GM23338 (cell line): ENCODE results near the gene H1-8. TPM values are rescaled to one million over a fixed set of nuclear protein-coding genes. Genes with fewer than 3 reads are reported as not detected.

Source experiments
- ATAC-seq: fragments of 200-7000 bp; cut with Tn5 transposase; 3 replicates; pipeline ENCODE4 v1.9.1; 2020
- DNase-seq: peaks from one replicate; pipeline ENCODE4 v3.0.0-alpha.2; 2015; ENCODE audit warnings: low spot score
- H2AFZ ChIP-seq: fragments of 200-600 bp; sonication (generic); 2 replicates; pipeline ENCODE4 v1.8.0; 2016; ENCODE audit warnings: antibody characterized with exemption, mild to moderate bottlenecking, moderate library complexity
- H3F3A ChIP-seq: fragments of 200-600 bp; sonication (generic); replicated peaks from 2 replicates; pipeline ENCODE4 v1.8.0; 2017; ENCODE audit warnings: antibody characterized with exemption, mixed run types, low read depth
- H3K27ac ChIP-seq: fragments of 200-600 bp; sonication (generic); 2 replicates; pipeline ENCODE4 v1.6.1; 2016; ENCODE audit warnings: low read depth
- H3K27me3 ChIP-seq: fragments of 200-600 bp; sonication (generic); 2 replicates; pipeline ENCODE4 v1.8.0; 2016; ENCODE audit warnings: mild to moderate bottlenecking, mixed run types, moderate library complexity; ENCODE audit not compliant: insufficient read depth
- H3K36me3 ChIP-seq: fragments of 200-600 bp; sonication (generic); 2 replicates; pipeline ENCODE4 v1.8.0; 2016; ENCODE audit warnings: mild to moderate bottlenecking; ENCODE audit not compliant: insufficient read depth
- H3K4me1 ChIP-seq: fragments of 200-600 bp; sonication (generic); 2 replicates; pipeline ENCODE4 v1.8.0; 2016; ENCODE audit warnings: mild to moderate bottlenecking, moderate library complexity; ENCODE audit not compliant: insufficient read depth
- H3K4me2 ChIP-seq: fragments of 200-600 bp; sonication (generic); 2 replicates; pipeline ENCODE4 v1.7.1; 2017; ENCODE audit warnings: mixed run types
- H3K4me3 ChIP-seq: fragments of 200-600 bp; sonication (generic); 2 replicates; pipeline ENCODE4 v1.6.1; 2016; ENCODE audit warnings: mixed run types
- H3K79me2 ChIP-seq: fragments of 200-600 bp; sonication (generic); replicated peaks from 2 replicates; pipeline ENCODE4 v1.8.0; 2017; ENCODE audit warnings: mild to moderate bottlenecking; ENCODE audit not compliant: insufficient read depth
- H3K9me2 ChIP-seq: fragments of 200-600 bp; sonication (generic); 2 replicates; pipeline ENCODE4 v1.8.0; 2017; ENCODE audit not compliant: insufficient read depth
- H4K20me1 ChIP-seq: fragments of 200-600 bp; sonication (generic); replicated peaks from 2 replicates; pipeline ENCODE4 v1.8.0; 2017; ENCODE audit warnings: mild to moderate bottlenecking; ENCODE audit not compliant: insufficient read depth
- H3K27ac Mint-ChIP-seq: 2 replicates; pipeline ENCODE4 v1.8.0; 2020; ENCODE audit warnings: inconsistent platforms, mild to moderate bottlenecking, moderate library complexity, mixed read lengths
- H3K27me3 Mint-ChIP-seq: 3 replicates; pipeline ENCODE4 v1.8.0; 2022; ENCODE audit warnings: low read depth, mild to moderate bottlenecking, moderate library complexity, mixed read lengths, inconsistent platforms; ENCODE audit not compliant: insufficient read depth, poor library complexity
- H3K36me3 Mint-ChIP-seq: 3 replicates; pipeline ENCODE4 v1.8.0; 2021; ENCODE audit warnings: low read depth, mild to moderate bottlenecking, inconsistent platforms, moderate library complexity, mixed read lengths
- H3K4me1 Mint-ChIP-seq: 3 replicates; pipeline ENCODE4 v1.8.0; 2020; ENCODE audit warnings: mild to moderate bottlenecking, inconsistent platforms, mixed read lengths
- H3K4me3 Mint-ChIP-seq: 3 replicates; pipeline ENCODE4 v1.8.0; 2021; ENCODE audit warnings: moderate library complexity, mild to moderate bottlenecking, inconsistent platforms, mixed read lengths
- H3K9me3 Mint-ChIP-seq: 3 replicates; pipeline ENCODE4 v1.8.0; 2020; ENCODE audit warnings: moderate library complexity, mild to moderate bottlenecking, inconsistent platforms, mixed read lengths
- CREB1 ChIP-seq: fragments of 250-450 bp; sonication (Bioruptor Pico); IDR thresholded peaks from 2 replicates; pipeline ENCODE4 v1.5.0; 2020; ENCODE audit warnings: low read depth, mild to moderate bottlenecking, moderate library complexity
- ETS1 ChIP-seq: IDR thresholded peaks from 2 replicates; pipeline ENCODE4 v1.6.1; 2016; ENCODE audit warnings: antibody characterized with exemption
- EZH2 ChIP-seq: fragments of 200-600 bp; sonication (generic); IDR thresholded peaks from one replicate; pipeline ENCODE4 v1.8.0; 2017; ENCODE audit warnings: antibody characterized with exemption, mild to moderate bottlenecking, low read depth; ENCODE audit not compliant: unreplicated experiment
- EZH2phosphoT487 ChIP-seq: fragments of 200-600 bp; sonication (generic); IDR thresholded peaks from one replicate; pipeline ENCODE4 v1.8.1; 2018; ENCODE audit warnings: antibody characterized with exemption; ENCODE audit not compliant: unreplicated experiment
- JUNB ChIP-seq: IDR thresholded peaks from one replicate; pipeline ENCODE4 v1.6.1; 2016; ENCODE audit warnings: antibody characterized with exemption; ENCODE audit not compliant: unreplicated experiment
- NANOG ChIP-seq: IDR thresholded peaks from 2 replicates; pipeline ENCODE4 v1.6.1; 2016; ENCODE audit warnings: antibody characterized with exemption, borderline replicate concordance
- POLR2AphosphoS5 ChIP-seq: IDR thresholded peaks from 2 replicates; pipeline ENCODE4 v1.6.1; 2016; ENCODE audit warnings: antibody characterized with exemption, low read depth
- REST ChIP-seq: IDR thresholded peaks from one replicate; pipeline ENCODE4 v1.6.1; 2018; ENCODE audit warnings: antibody characterized with exemption; ENCODE audit not compliant: unreplicated experiment
- STAT1 ChIP-seq: IDR thresholded peaks from one replicate; pipeline ENCODE4 v1.6.1; 2016; ENCODE audit warnings: antibody characterized with exemption; ENCODE audit not compliant: unreplicated experiment
- ZNF114 ChIP-seq: fragments of 250-450 bp; sonication (Bioruptor Pico); IDR thresholded peaks from 2 replicates; pipeline ENCODE4 v1.5.0; 2020; ENCODE audit warnings: mild to moderate bottlenecking, moderate library complexity
- ZNF331 ChIP-seq: fragments of 250-450 bp; sonication (Bioruptor Pico); IDR thresholded peaks from 2 replicates; pipeline ENCODE4 v1.5.0; 2020; ENCODE audit warnings: low read depth, mild to moderate bottlenecking, moderate library complexity
- ZNF462 ChIP-seq: fragments of 250-450 bp; sonication (Bioruptor Pico); IDR thresholded peaks from 2 replicates; pipeline ENCODE4 v1.5.0; 2020; ENCODE audit warnings: mild to moderate bottlenecking, moderate library complexity
- polyA plus RNA-seq: library from polyadenylated mRNA; unstranded; fragments of >200 nt; fragmentation: Nextera tagmentation; extraction: Ambion mirVana; gene quantifications from 2 replicates; pipeline ENCODE4 v1.2.1, GENCODE V29; 2016
- total RNA-seq: library from RNA; depleted of rRNA; stranded (reverse); fragments of >200 nt; shearing (Covaris generic); gene quantifications from 2 replicates; pipeline ENCODE4 v1.2.3, GENCODE V29; 2014
- TF ChIP-seq, protein P1 (sequence below), 2 experiments: fragments of 200-600 bp in 1 of 2; sonication (generic) in 1 of 2; conservative IDR thresholded peaks; 2 replicates each; pipeline versions ENCODE4 v1.5.1 to v1.6.1; 2016 to 2017; ENCODE audit warnings: antibody characterized with exemption in 2 of 2, low read depth in 2 of 2, mild to moderate bottlenecking in 2 of 2, moderate library complexity in 1 of 2

Gene H1-8
- total and polyA plus RNA-seq, 2 experiments from 2014 or later, result not detected

DNA sequence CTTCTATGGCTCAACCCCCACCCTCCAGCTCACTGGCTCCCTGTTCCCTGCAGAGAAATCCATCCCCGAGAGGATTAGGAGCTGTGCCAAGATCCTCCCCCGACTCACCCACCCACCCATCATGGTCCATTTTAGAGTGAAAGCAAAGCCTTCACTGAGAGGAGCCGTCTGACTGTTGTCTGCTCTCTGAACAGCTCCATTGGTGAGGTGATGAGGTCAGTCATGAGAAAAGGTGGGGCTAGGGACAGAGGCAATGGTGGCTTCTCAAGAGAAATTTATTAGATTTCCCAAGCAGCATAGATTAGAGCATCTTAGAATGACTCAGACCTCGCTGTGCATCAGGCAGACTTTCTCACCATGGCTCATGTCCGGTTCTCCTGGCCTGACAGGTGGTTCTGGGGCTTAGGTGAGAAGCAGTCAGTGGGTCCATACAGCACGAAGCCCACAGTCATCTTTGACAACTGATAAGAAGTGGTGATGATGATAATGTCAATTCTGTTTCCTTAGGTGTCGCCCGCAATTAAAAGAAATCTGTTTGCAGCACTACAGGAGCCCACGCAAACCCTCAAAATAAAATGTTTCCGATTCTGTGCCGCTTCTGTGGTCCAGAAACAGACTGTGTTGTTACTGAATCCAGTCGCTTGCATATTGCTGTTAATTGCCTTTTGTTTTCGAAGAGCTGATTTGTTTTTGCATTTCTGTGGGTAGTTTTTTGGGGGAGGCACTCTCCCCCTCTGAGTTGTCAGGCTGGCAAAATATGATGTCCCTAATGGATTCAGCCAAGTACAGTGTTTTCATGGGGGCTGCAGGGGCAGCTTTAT is 39.3 kb upstream of the H1-8 start:
- no peaks in the 10 kb centered on the region; the same call in 1 of the 2 replicates for H3F3A ChIP-seq
- H3K27ac Mint-ChIP-seq, result no peak overlapping the region
- no peak for ATAC-seq
- H3K36me3 Mint-ChIP-seq, result peaks cover 8% of the 10 kb centered on the region; the same call in 2 of the 3 replicates
- no peak overlapping the region for H2AFZ ChIP-seq
- peaks cover 8% of the 10 kb centered on the region for H3K4me1 Mint-ChIP-seq
- H3K4me3 Mint-ChIP-seq, result no peak overlapping the region
- H3K4me2 ChIP-seq, result no peak overlapping the region
- H3K27me3 ChIP-seq, result no peaks in the 10 kb centered on the region
- H3K36me3 ChIP-seq, result no peaks in the 10 kb centered on the region
- H3K27me3 Mint-ChIP-seq, result peaks cover 14% of the 10 kb centered on the region
- H3K79me2 ChIP-seq, result no peaks in the 10 kb centered on the region
- no peak for TF ChIP-seq EZH2phosphoT487
- TF ChIP-seq ZNF114 (CRISPR knock-in tag), result no peak
- no peak for TF ChIP-seq ZNF462 (CRISPR knock-in tag)
- TF ChIP-seq ETS1, result no peak
- TF ChIP-seq CREB1, result no peak
- no peak for TF ChIP-seq ZNF331
- no peak for TF ChIP-seq JUNB
- TF ChIP-seq POLR2AphosphoS5, result no peak
- no peak for TF ChIP-seq REST
- TF ChIP-seq, protein P1, sequence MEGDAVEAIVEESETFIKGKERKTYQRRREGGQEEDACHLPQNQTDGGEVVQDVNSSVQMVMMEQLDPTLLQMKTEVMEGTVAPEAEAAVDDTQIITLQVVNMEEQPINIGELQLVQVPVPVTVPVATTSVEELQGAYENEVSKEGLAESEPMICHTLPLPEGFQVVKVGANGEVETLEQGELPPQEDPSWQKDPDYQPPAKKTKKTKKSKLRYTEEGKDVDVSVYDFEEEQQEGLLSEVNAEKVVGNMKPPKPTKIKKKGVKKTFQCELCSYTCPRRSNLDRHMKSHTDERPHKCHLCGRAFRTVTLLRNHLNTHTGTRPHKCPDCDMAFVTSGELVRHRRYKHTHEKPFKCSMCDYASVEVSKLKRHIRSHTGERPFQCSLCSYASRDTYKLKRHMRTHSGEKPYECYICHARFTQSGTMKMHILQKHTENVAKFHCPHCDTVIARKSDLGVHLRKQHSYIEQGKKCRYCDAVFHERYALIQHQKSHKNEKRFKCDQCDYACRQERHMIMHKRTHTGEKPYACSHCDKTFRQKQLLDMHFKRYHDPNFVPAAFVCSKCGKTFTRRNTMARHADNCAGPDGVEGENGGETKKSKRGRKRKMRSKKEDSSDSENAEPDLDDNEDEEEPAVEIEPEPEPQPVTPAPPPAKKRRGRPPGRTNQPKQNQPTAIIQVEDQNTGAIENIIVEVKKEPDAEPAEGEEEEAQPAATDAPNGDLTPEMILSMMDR (conservative IDR thresholded peaks at IDR 0.05; ENCODE audit: low read depth in 2 of 2), result no peak
- no peak for TF ChIP-seq NANOG
- TF ChIP-seq STAT1, result no peak
- TF ChIP-seq EZH2, result no peak
- H4K20me1 ChIP-seq, result no peaks in the 10 kb centered on the region
- DNase-seq, result no peak
- H3K9me3 Mint-ChIP-seq, result no peaks in the 10 kb centered on the region
- H3K4me3 ChIP-seq, result no peak overlapping the region
- no peaks in the 10 kb centered on the region for H3K4me1 ChIP-seq
- no peak overlapping the region for H3K27ac ChIP-seq
- H3K9me2 ChIP-seq, result no peaks in the 10 kb centered on the region
